ENCODE data around the gene MST1R.

MST1R gene

GRCh38 chr3:49859576-49860305 is 43.9 kb downstream of the MST1R start:
- CTCF ChIA-PET: no interaction called here
- no peak for DNase-seq (ENCODE audit: extremely low spot score)
- TF ChIP-seq LEF1 (IDR thresholded peaks at IDR 0.05; ENCODE audit: borderline replicate concordance) (no peak), ELF4 (IDR thresholded peaks at IDR 0.05) (no peak), FOXM1 (IDR thresholded peaks at IDR 0.05; ENCODE audit: borderline replicate concordance) (no peak), HDGF (IDR thresholded peaks at IDR 0.05; ENCODE audit: borderline replicate concordance) (no peak), CTBP1 (IDR thresholded peaks at IDR 0.05; ENCODE audit: borderline replicate concordance) (no peak), ZNF384 (IDR thresholded peaks at IDR 0.05) (no peak), SP1 (IDR thresholded peaks at IDR 0.05) (no peak), FOXA1 (IDR thresholded peaks at IDR 0.05) (no peak), L3MBTL2 (conservative IDR thresholded peaks at IDR 0.05) (no peak)
- POLR2A ChIA-PET: no interaction called here

- CTCF ChIA-PET: interaction anchor here (0.5 to 1.3 kb wide), 3 partner anchors 17 to 167 kb away, joined by 3 to 8 read pairs (median 3); no protein-coding TSS in a partner anchor
- POLR2A ChIA-PET: interaction anchor here (0.7 to 4.7 kb wide), 6 partner anchors 11 to 136 kb away, joined by 3 to 41 read pairs (median 4); partner anchors contain the start of gene CAMKV
- no peak for TF ChIP-seq FOXA1 (IDR thresholded peaks at IDR 0.05)
- TF ChIP-seq FOXM1 (IDR thresholded peaks at IDR 0.05; ENCODE audit: borderline replicate concordance): no peak
- TF ChIP-seq FOXK2 (IDR thresholded peaks at IDR 0.05): no peak
- no peak for TF ChIP-seq ARNT (IDR thresholded peaks at IDR 0.05)
- no peak; the same call in 1 of the 2 replicates for TF ChIP-seq PKNOX1 (IDR thresholded peaks at IDR 0.05)
- no peak for TF ChIP-seq BHLHE40 (IDR thresholded peaks at IDR 0.05; ENCODE audit: borderline replicate concordance)
- no peak for TF ChIP-seq ZNF384 (IDR thresholded peaks at IDR 0.05)
- peak; percentile 71 for TF ChIP-seq ELF4 (IDR thresholded peaks at IDR 0.05)
- TF ChIP-seq HDGF (IDR thresholded peaks at IDR 0.05; ENCODE audit: borderline replicate concordance): no peak
- no peak for TF ChIP-seq LEF1 (IDR thresholded peaks at IDR 0.05; ENCODE audit: borderline replicate concordance)
- no peak for TF ChIP-seq NFRKB (IDR thresholded peaks at IDR 0.05)
- no peak for TF ChIP-seq SP1 (IDR thresholded peaks at IDR 0.05)
- TF ChIP-seq SUZ12 (IDR thresholded peaks at IDR 0.05): no peak
- peak; percentile 95 for TF ChIP-seq L3MBTL2 (conservative IDR thresholded peaks at IDR 0.05)
- TF ChIP-seq TARDBP (IDR thresholded peaks at IDR 0.05): no peak
- no peak for TF ChIP-seq CTBP1 (IDR thresholded peaks at IDR 0.05; ENCODE audit: borderline replicate concordance)
- peak; percentile 99 for DNase-seq (ENCODE audit: extremely low spot score)
Measured at GRCh38 chr3:49856181-49857005, 47.3 kb downstream of the MST1R start, which contains the start of gene TRAIP. TRAIP (minus strand) TSS chr3:49856564; CDS start chr3:49856453, 111 bp downstream.

GRCh38 chr3:49855662-49856061 is 48.0 kb downstream of the MST1R start:
- no peak for TF ChIP-seq HDGF (IDR thresholded peaks at IDR 0.05; ENCODE audit: borderline replicate concordance)
- no peak for TF ChIP-seq TARDBP (IDR thresholded peaks at IDR 0.05)
- no peak for TF ChIP-seq CTBP1 (IDR thresholded peaks at IDR 0.05; ENCODE audit: borderline replicate concordance)
- no peak for TF ChIP-seq SUZ12 (IDR thresholded peaks at IDR 0.05)
- no peak for TF ChIP-seq ARNT (IDR thresholded peaks at IDR 0.05)
- no peak for TF ChIP-seq ZNF384 (IDR thresholded peaks at IDR 0.05)
- TF ChIP-seq SP1 (IDR thresholded peaks at IDR 0.05): no peak
- no peak for TF ChIP-seq FOXK2 (IDR thresholded peaks at IDR 0.05)
- no peak for TF ChIP-seq PKNOX1 (IDR thresholded peaks at IDR 0.05)
- no peak for TF ChIP-seq NFRKB (IDR thresholded peaks at IDR 0.05)
- TF ChIP-seq BHLHE40 (IDR thresholded peaks at IDR 0.05; ENCODE audit: borderline replicate concordance): no peak
- no peak for TF ChIP-seq LEF1 (IDR thresholded peaks at IDR 0.05; ENCODE audit: borderline replicate concordance)
- no peak for TF ChIP-seq FOXA1 (IDR thresholded peaks at IDR 0.05)
- TF ChIP-seq L3MBTL2 (conservative IDR thresholded peaks at IDR 0.05): no peak
- TF ChIP-seq ELF4 (IDR thresholded peaks at IDR 0.05): no peak
- TF ChIP-seq FOXM1 (IDR thresholded peaks at IDR 0.05; ENCODE audit: borderline replicate concordance): no peak
- CTCF ChIA-PET: interaction anchor here (0.9 kb wide), 1 partner anchor 53 kb away, joined by 3 read pairs; no protein-coding TSS in a partner anchor
- POLR2A ChIA-PET: interaction anchor here (0.7 to 4.7 kb wide), 4 partner anchors 12 to 72 kb away, joined by 3 to 41 read pairs (median 4); partner anchors contain the start of gene CAMKV
- DNase-seq (ENCODE audit: extremely low spot score): no peak

GRCh38 chr3:49845694-49846093 is 58.0 kb downstream of the MST1R start:
- CTCF ChIA-PET: no interaction called here
- no peak for DNase-seq (ENCODE audit: extremely low spot score)
- POLR2A ChIA-PET: no interaction called here
- no peak for TF ChIP-seq NFRKB (IDR thresholded peaks at IDR 0.05)
- no peak for TF ChIP-seq FOXM1 (IDR thresholded peaks at IDR 0.05; ENCODE audit: borderline replicate concordance)

- ChIA-PET POLR2A (interaction anchor here (1.1 to 1.6 kb wide), 2 partner anchors 11 to 86 kb away, joined by 4 to 5 read pairs; no protein-coding TSS in a partner anchor), CTCF (no interaction called here)
- TF ChIP-seq ELF4 (IDR thresholded peaks at IDR 0.05) (no peak), NFRKB (IDR thresholded peaks at IDR 0.05) (no peak), PKNOX1 (IDR thresholded peaks at IDR 0.05) (no peak), SP1 (IDR thresholded peaks at IDR 0.05) (no peak), FOXK2 (IDR thresholded peaks at IDR 0.05) (no peak), SUZ12 (IDR thresholded peaks at IDR 0.05) (no peak), ZNF384 (IDR thresholded peaks at IDR 0.05) (no peak), TARDBP (IDR thresholded peaks at IDR 0.05) (no peak), HDGF (IDR thresholded peaks at IDR 0.05; ENCODE audit: borderline replicate concordance) (no peak), L3MBTL2 (conservative IDR thresholded peaks at IDR 0.05) (no peak), FOXA1 (IDR thresholded peaks at IDR 0.05) (no peak)
- DNase-seq (ENCODE audit: extremely low spot score): no peak
Measured at GRCh38 chr3:49844464-49845183, 59.0 kb downstream of the MST1R start.
